HL-60 (cell line): ENCODE measurements around the gene TIMP2.
A peak's percentile ranks its signal among the peaks of the same experiment; 100 is the strongest.

Source experiments
- DNase-seq, 2 experiments: peaks; one replicate each; pipeline ENCODE4 v3.0.0-alpha.2; 2010 to 2020; ENCODE audit warnings: low read depth in 1 of 2, low spot score in 1 of 2
- H3K27ac ChIP-seq: fragments of 250-450 bp; sonication (Bioruptor Pico); replicated peaks from 2 replicates; pipeline ENCODE4 v1.5.1; 2020; ENCODE audit warnings: mild to moderate bottlenecking, moderate library complexity
- H3K27me3 ChIP-seq: fragments of 250-450 bp; sonication (Bioruptor Pico); 2 replicates; pipeline ENCODE4 v1.5.1; 2021; ENCODE audit warnings: mild to moderate bottlenecking, moderate library complexity; ENCODE audit not compliant: insufficient read depth, poor library complexity, severe bottlenecking
- H3K4me3 ChIP-seq: replicated peaks from 2 replicates; pipeline ENCODE4 v1.5.1; 2011; ENCODE audit warnings: mild to moderate bottlenecking, control low read depth, low read length; ENCODE audit not compliant: insufficient read depth
- CTCF ChIP-seq: IDR thresholded peaks from one replicate; pipeline ENCODE4 v1.5.1; 2011; ENCODE audit warnings: low read length, control low read depth, inconsistent platforms; ENCODE audit not compliant: insufficient read depth
- GABPA ChIP-seq: IDR thresholded peaks from 2 replicates; pipeline ENCODE4 v1.6.1; 2012; ENCODE audit warnings: low read depth
- POLR2AphosphoS5 ChIP-seq: IDR thresholded peaks from 2 replicates; pipeline ENCODE4 v1.6.1; 2012; ENCODE audit warnings: low read depth
- REST ChIP-seq: IDR thresholded peaks from 2 replicates; pipeline ENCODE4 v1.6.1; 2012; ENCODE audit warnings: low read depth; ENCODE audit not compliant: insufficient replicate concordance
- SPI1 ChIP-seq: IDR thresholded peaks from 2 replicates; pipeline ENCODE4 v1.6.1; 2012; ENCODE audit warnings: low read depth, mild to moderate bottlenecking, borderline replicate concordance

TIMP2 gene

GRCh38 chr17:78925662-78926555, 722 bp upstream of the TIMP2 start:
- DNase-seq = peak in 1 of 2 experiments; percentile 58
- Histone ChIP-seq H3K27me3 (no peaks in the 10 kb centered on the region), H3K4me3 (peak overlapping the region; percentile 32), H3K27ac (peak overlapping the region; percentile 71)
- no peak for TF ChIP-seq POLR2AphosphoS5
- TF ChIP-seq SPI1 = no peak
- no peak for TF ChIP-seq GABPA
- no peak for TF ChIP-seq REST
- TF ChIP-seq CTCF = no peak

GRCh38 chr17:78924481-78925151, 571 bp downstream of the TIMP2 start:
- no peak for DNase-seq

More at GRCh38 chr17:78924481-78925151, 571 bp downstream of the TIMP2 start:
- Histone ChIP-seq H3K4me3 (peak overlapping the region; percentile 48), H3K27me3 (no peaks in the 10 kb centered on the region), H3K27ac (peak overlapping the region; percentile 56)
- TF ChIP-seq SPI1 = no peak
- TF ChIP-seq GABPA = no peak
- no peak for TF ChIP-seq REST
- no peak for TF ChIP-seq POLR2AphosphoS5
- no peak for TF ChIP-seq CTCF
